Measurements from ENCODE around the gene MYO9B. TPM values are rescaled to one million over a fixed set of nuclear protein-coding genes. Genes with fewer than 3 reads are reported as not detected.

MYO9B gene
- total RNA-seq, 1 donor from 2014 or later: 137 TPM

DNA sequence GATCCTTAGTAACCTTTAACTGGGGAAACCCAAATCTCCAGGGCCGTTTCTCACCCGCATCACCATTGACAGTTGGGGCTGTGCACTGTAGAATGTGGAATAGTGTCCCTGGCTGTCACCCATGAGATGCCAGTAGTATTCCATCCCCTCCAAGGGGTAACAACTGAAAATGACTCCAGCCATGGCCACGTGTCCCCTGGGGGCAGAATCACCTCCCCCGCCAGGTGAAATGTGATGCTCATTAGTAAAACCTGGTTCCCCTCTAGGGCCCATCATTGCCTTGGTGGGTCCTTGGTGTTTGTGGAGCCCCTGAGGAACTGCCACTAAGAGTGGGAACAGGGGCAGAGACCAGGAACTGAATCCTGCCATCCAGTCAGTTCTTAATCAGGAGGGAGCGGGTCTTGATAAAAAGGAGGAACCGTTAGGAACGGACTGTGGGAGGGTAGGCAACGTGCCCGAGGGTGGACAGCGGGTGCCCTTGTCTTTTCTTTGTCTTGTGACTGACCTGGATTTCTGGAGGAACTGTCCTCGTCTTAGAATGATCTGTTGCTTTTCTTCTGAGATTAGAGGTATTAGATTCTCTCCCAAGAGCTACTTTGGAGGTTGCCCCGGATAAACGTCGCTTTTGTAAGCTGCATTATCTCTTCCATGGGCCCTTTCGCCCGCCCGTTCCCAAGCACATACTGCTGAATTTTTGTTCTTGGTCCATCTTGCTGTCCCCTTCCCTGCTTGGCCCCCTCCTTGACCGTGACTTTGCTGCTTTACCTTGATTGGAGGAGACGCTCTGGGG lies 3.5 kb downstream of the MYO9B start:
- Histone ChIP-seq H3K27ac (peak overlapping the region; percentile 49), H3K27me3 (no peaks in the 10 kb centered on the region), H3K9me3 (no peaks in the 10 kb centered on the region), H3K4me3 (peak overlapping the region; percentile 30), H3K36me3 (no peaks in the 10 kb centered on the region), H3K4me1 (peaks cover 62% of the 10 kb centered on the region)
- TF ChIP-seq, protein P1, sequence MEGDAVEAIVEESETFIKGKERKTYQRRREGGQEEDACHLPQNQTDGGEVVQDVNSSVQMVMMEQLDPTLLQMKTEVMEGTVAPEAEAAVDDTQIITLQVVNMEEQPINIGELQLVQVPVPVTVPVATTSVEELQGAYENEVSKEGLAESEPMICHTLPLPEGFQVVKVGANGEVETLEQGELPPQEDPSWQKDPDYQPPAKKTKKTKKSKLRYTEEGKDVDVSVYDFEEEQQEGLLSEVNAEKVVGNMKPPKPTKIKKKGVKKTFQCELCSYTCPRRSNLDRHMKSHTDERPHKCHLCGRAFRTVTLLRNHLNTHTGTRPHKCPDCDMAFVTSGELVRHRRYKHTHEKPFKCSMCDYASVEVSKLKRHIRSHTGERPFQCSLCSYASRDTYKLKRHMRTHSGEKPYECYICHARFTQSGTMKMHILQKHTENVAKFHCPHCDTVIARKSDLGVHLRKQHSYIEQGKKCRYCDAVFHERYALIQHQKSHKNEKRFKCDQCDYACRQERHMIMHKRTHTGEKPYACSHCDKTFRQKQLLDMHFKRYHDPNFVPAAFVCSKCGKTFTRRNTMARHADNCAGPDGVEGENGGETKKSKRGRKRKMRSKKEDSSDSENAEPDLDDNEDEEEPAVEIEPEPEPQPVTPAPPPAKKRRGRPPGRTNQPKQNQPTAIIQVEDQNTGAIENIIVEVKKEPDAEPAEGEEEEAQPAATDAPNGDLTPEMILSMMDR (IDR thresholded peaks at IDR 0.05): no peak
- DNase-seq (no peak), ATAC-seq (no peak)
- intact Hi-C loops (cut with DNase I): no loop called here

DNA sequence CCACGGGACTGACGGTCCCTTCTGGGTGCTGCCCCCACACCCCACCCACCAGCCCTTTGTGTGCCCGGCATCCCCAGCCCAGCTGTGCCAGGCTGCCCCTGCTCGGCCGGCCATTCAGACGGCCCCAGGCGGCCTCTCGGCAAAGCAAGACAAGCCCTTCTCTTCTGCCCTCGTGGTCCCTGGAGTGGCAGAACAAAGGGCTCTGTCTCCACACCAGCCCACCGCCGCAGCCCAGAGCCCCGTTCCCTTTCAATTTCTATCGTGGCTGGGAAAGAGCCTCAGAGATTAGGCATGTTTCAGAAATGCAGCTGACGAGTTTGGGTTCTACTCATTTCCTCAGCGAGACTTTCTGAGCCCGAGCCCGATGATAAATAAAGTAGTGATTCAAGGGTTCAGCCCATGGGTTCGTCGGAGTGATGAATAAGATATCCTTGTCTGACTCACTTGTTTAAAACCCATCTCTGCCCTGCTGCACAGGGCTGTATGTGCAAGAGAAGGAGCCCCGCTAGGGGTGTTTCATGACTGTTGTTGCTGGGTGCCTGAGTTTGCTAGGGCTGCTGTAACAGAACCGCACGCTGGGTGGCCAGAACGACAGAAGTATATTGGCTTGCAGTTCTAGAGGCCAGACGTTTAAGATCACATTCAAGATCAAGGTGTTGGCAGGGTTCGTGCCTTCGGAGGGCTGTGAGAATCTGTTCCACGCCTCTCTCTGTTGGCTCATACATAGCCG lies 4.3 kb downstream of the MYO9B start:
- Histone ChIP-seq H3K27ac (peak overlapping the region; percentile 49), H3K27me3 (no peaks in the 10 kb centered on the region), H3K4me1 (peaks cover 58% of the 10 kb centered on the region), H3K9me3 (no peaks in the 10 kb centered on the region), H3K36me3 (no peaks in the 10 kb centered on the region), H3K4me3 (peak overlapping the region; percentile 30)
- DNase-seq (no peak), ATAC-seq (peak; percentile 4)
- intact Hi-C loops (cut with DNase I): no loop called here
- TF ChIP-seq, protein P1 (IDR thresholded peaks at IDR 0.05): peak; percentile 49

DNA sequence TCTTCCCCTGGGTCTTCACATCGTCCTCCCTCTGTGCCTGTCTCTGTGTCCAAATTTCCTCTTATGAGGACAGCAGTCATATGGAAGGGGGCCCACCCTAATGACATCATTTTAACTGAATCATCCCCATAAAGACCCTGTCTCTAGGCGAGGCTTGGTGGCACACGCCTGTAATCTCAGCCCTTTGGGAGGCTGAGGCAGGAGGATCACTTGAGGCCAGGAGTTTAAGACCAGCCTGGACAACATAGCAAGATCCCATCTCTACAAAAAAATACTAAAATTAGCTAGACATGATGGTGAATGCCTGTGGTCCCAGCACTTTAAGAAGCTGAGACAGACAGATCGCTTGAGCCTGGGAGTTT lies 4.8 kb downstream of the MYO9B start:
- peak overlapping the region; percentile 49 for H3K27ac ChIP-seq
- no peaks in the 10 kb centered on the region for H3K27me3 ChIP-seq
- H3K9me3 ChIP-seq: no peaks in the 10 kb centered on the region
- no peaks in the 10 kb centered on the region for H3K36me3 ChIP-seq
- TF ChIP-seq, protein P1 (IDR thresholded peaks at IDR 0.05): no peak
- peak overlapping the region; percentile 30 for H3K4me3 ChIP-seq
- intact Hi-C loops (cut with DNase I): no loop called here
- H3K4me1 ChIP-seq: peaks cover 58% of the 10 kb centered on the region
- DNase-seq (no peak), ATAC-seq (no peak)

DNA sequence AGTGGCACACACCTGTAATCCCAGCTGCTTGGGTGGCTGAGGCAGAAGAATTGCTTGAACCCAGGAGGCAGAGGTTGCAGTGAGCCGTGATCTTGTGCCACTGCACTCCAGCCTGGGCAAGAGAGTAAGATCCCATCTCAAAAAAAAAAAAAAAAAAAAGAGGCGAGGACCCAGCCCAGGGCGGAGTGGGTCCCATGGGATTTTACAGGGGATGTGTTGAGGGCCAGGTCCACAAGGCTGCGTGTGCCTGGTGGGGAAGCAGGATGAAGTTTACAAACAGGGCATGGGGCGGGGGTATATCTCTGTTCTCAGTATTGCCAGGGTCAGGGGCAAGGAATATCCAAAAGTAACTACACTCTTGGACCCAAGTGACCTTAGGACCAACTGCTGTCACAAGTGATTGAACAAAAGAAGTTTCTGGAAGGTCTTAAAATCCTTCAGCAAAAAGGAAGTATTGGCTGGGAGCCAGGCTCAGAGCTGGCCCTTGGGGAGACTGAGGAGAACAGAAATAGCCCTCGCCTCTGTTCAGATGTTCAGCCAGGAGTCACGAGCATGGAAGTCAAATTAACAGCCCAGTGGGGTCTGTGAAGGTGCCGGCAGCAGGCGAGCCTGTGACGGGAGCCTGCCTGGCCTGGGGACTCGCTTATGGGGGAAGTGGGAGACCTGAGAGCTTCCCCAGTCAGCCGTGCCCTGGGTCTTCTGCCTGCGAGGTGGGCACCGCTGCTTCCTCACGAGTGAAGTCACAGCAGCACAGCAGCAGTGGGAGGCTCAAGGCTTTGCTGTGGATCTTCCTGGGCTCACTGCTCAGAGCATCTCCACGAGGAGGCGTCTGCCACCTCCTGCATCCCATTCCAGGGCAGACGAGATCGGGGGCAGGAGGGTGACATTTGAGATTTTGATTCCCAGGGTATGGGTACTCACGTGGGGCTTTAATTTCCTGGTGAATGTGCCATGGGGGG lies 6.4 kb downstream of the MYO9B start:
- intact Hi-C loops (cut with DNase I): no loop called here
- no peaks in the 10 kb centered on the region for H3K36me3 ChIP-seq
- H3K9me3 ChIP-seq: no peaks in the 10 kb centered on the region
- TF ChIP-seq, protein P1 (IDR thresholded peaks at IDR 0.05): no peak
- H3K27me3 ChIP-seq: no peaks in the 10 kb centered on the region
- no peak overlapping the region for H3K4me3 ChIP-seq
- ATAC-seq: no peak
- no peak for DNase-seq
- peaks cover 52% of the 10 kb centered on the region for H3K4me1 ChIP-seq
- peak overlapping the region; percentile 42 for H3K27ac ChIP-seq

DNA sequence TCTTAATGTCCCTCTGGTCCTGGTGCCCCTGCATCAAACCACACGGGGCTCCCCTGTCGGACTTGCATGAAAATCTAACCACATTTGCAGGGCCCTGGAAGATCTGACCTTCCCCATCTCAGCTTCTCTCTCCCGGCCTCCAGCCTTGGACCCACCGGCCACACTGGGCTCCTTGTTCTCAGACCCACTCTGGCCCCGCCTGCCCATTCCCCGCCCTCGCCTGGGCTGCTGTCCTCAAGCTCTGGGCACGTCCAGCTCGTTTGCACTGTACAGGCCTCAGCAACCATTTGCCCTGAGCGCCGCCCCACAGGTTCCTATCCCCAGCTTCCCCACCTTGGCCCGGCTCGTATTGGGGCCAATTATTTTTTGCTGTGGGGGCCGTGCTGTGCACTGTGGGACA lies 10.5 kb downstream of the MYO9B start:
- no peak overlapping the region for H3K4me3 ChIP-seq
- H3K27ac ChIP-seq: no peak overlapping the region
- TF ChIP-seq, protein P1 (IDR thresholded peaks at IDR 0.05): no peak
- H3K36me3 ChIP-seq: no peaks in the 10 kb centered on the region
- DNase-seq: no peak
- intact Hi-C loops (cut with DNase I): no loop called here
- H3K9me3 ChIP-seq: no peaks in the 10 kb centered on the region
- no peak for ATAC-seq
- H3K27me3 ChIP-seq: no peaks in the 10 kb centered on the region
- H3K4me1 ChIP-seq: peaks cover 30% of the 10 kb centered on the region
